HL-60 (cell line): Measurements from ENCODE around the gene RAB31.

Experiments used
- CTCF ChIP-seq: IDR thresholded peaks from one replicate; pipeline ENCODE4 v1.5.1; 2011; ENCODE audit warnings: low read length, control low read depth, inconsistent platforms; ENCODE audit not compliant: insufficient read depth
- SPI1 ChIP-seq: IDR thresholded peaks from 2 replicates; pipeline ENCODE4 v1.6.1; 2012; ENCODE audit warnings: low read depth, mild to moderate bottlenecking, borderline replicate concordance

DNA sequence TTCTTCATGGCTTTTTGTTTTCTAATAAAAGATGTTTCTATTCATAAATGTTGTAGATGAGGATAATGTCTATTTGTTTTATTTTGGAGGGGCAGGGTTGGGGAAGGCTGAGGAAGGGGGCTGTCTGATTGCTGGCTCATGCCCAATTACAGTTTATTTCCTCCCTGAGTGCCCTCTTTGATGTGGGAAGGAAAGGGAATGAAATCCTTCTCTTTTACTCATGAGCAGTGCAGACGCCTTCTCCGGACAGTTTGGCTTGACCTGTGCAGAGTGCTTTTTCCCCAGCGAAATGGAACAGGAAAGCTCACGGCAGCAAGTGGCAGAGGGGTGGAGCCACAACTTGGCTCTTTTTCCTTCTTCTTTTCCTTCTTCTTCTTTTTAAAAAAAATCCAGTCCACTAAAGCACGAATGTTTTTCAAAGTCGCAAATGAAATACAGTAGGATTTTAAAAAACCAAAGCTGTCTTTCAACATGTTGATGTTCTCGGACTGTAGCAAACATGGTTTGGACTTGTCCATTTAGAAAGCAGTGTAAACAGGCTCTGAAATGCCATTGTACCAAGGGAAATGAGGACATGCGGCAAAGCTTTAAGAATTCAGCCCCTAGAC lies 34.5 kb downstream of the RAB31 start:
- TF ChIP-seq CTCF (no peak), SPI1 (no peak)
